A673 (cell line): ENCODE measurements around the gene GMPPA.

ENCODE experiments used
- EZH2 ChIP-seq: fragments of 200-600 bp; sonication (generic); IDR thresholded peaks from 2 replicates; pipeline ENCODE4 v1.6.1; 2017; ENCODE audit warnings: borderline replicate concordance, low read depth, mild to moderate bottlenecking, mixed read lengths, antibody characterized with exemption, low read length; ENCODE audit not compliant: poor library complexity, severe bottlenecking
- TF ChIP-seq, protein P1 (sequence below): fragments of 300-800, 200-600 bp; sonication (generic); conservative IDR thresholded peaks from 2 replicates; pipeline ENCODE4 v1.5.1; 2017; ENCODE audit warnings: low read depth, mild to moderate bottlenecking, antibody characterized with exemption, low read length, moderate library complexity, mixed read lengths

GRCh38 chr2:219553168-219553417 lies 54.4 kb downstream of the GMPPA start:
- TF ChIP-seq, protein P1, sequence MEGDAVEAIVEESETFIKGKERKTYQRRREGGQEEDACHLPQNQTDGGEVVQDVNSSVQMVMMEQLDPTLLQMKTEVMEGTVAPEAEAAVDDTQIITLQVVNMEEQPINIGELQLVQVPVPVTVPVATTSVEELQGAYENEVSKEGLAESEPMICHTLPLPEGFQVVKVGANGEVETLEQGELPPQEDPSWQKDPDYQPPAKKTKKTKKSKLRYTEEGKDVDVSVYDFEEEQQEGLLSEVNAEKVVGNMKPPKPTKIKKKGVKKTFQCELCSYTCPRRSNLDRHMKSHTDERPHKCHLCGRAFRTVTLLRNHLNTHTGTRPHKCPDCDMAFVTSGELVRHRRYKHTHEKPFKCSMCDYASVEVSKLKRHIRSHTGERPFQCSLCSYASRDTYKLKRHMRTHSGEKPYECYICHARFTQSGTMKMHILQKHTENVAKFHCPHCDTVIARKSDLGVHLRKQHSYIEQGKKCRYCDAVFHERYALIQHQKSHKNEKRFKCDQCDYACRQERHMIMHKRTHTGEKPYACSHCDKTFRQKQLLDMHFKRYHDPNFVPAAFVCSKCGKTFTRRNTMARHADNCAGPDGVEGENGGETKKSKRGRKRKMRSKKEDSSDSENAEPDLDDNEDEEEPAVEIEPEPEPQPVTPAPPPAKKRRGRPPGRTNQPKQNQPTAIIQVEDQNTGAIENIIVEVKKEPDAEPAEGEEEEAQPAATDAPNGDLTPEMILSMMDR, result no peak
- no peak for TF ChIP-seq EZH2
